IMR-90 (cell line): ENCODE data around the gene DIPK1B. TPM values are rescaled to one million over a fixed set of nuclear protein-coding genes. Genes with fewer than 3 reads are reported as not detected.
"Not testable (repeated sequence)": the region's sequence is repeated elsewhere in the genome, so short reads cannot be mapped to it uniquely, and the experiment has no call there.

Experiments
- ATAC-seq: fragments of 200-7000 bp; cut with Tn5 transposase; 2 replicates; pipeline ENCODE4 v1.9.1; 2020; ENCODE audit warnings: low read depth, mild to moderate bottlenecking, moderate library complexity
- BruUV-seq: library from RNA; stranded (reverse); fragments of 400-500 nt; replicated peaks from 2 replicates; lab custom pipeline; 2021; lab: Mats Ljungman, UMichigan
- CTCF ChIA-PET: fragments of 300-600 bp; formaldehyde crosslinking; extraction: SDS; loops from one replicate; lab custom pipeline; 2021; ENCODE audit warnings: antibody characterized with exemption; lab: Yijun Ruan, JAX
- POLR2A ChIA-PET: fragments of 300-600 bp; sonication (Branson Sonifier 250); formaldehyde crosslinking; loops from one replicate; lab custom pipeline; 2022; ENCODE audit warnings: antibody characterized with exemption; ENCODE audit not compliant: unreplicated experiment; lab: Charles Lee
- DNase-seq: peaks from one replicate; pipeline ENCODE4 v3.0.0; 2013
- H2AFZ ChIP-seq: replicated peaks from 2 replicates; pipeline ENCODE3; 2013; ENCODE audit warnings: low read length, mild to moderate bottlenecking; ENCODE audit not compliant: poor library complexity
- H2AK5ac ChIP-seq: 2 replicates; pipeline ENCODE4 v1.6.1; 2013; ENCODE audit warnings: low read depth, low read length, inconsistent platforms
- H2AK9ac ChIP-seq: replicated peaks from 2 replicates; pipeline ENCODE3; 2013; ENCODE audit warnings: mild to moderate bottlenecking, low read depth, low read length, moderate library complexity; ENCODE audit not compliant: poor library complexity
- H2BK120ac ChIP-seq: 2 replicates; pipeline ENCODE4 v1.6.1; 2013; ENCODE audit warnings: low read depth, low read length, inconsistent platforms
- H2BK15ac ChIP-seq: 3 replicates; pipeline ENCODE4 v1.6.1; 2013; ENCODE audit warnings: low read depth, low read length, inconsistent platforms
- H2BK20ac ChIP-seq: 2 replicates; pipeline ENCODE4 v1.6.1; 2013; ENCODE audit warnings: low read depth, mild to moderate bottlenecking, inconsistent platforms, low read length, moderate library complexity
- H2BK5ac ChIP-seq: 2 replicates; pipeline ENCODE4 v1.6.1; 2013; ENCODE audit warnings: mild to moderate bottlenecking, low read depth, low read length, inconsistent platforms; ENCODE audit not compliant: poor library complexity, severe bottlenecking
- H3K14ac ChIP-seq: replicated peaks from 2 replicates; pipeline ENCODE4 v1.6.1; 2013; ENCODE audit warnings: low read depth, low read length, inconsistent platforms
- H3K18ac ChIP-seq: 2 replicates; pipeline ENCODE4 v1.6.1; 2013; ENCODE audit warnings: low read depth, low read length, control low read depth
- H3K23ac ChIP-seq: 2 replicates; pipeline ENCODE4 v1.6.1; 2013; ENCODE audit warnings: low read depth, low read length, inconsistent platforms
- H3K27ac ChIP-seq: 2 replicates; pipeline ENCODE4 v1.5.1; 2013; ENCODE audit warnings: mild to moderate bottlenecking, control low read depth, low read length; ENCODE audit not compliant: insufficient read depth
- H3K27me3 ChIP-seq: 2 replicates; pipeline ENCODE4 v1.6.1; 2013; ENCODE audit warnings: low read length; ENCODE audit not compliant: control insufficient read depth, insufficient read depth
- H3K36me3 ChIP-seq: 2 replicates; pipeline ENCODE4 v1.6.1; 2013; ENCODE audit warnings: low read length, mixed read lengths; ENCODE audit not compliant: control insufficient read depth, insufficient read depth
- H3K4ac ChIP-seq: 2 replicates; pipeline ENCODE4 v1.6.1; 2013; ENCODE audit warnings: low read depth, low read length, inconsistent platforms
- H3K4me1 ChIP-seq: 2 replicates; pipeline ENCODE4 v1.6.1; 2013; ENCODE audit warnings: low read length, mixed read lengths; ENCODE audit not compliant: control insufficient read depth, insufficient read depth
- H3K4me2 ChIP-seq: 2 replicates; pipeline ENCODE4 v1.6.1; 2013; ENCODE audit warnings: low read depth, mild to moderate bottlenecking, control low read depth, low read length, moderate library complexity
- H3K4me3 ChIP-seq: 2 replicates; pipeline ENCODE4 v1.5.1; 2013; ENCODE audit warnings: low read depth, mild to moderate bottlenecking, control low read depth, low read length, moderate library complexity; ENCODE audit not compliant: insufficient read depth
- H3K56ac ChIP-seq: 2 replicates; pipeline ENCODE4 v1.6.1; 2013; ENCODE audit warnings: low read length, inconsistent platforms; ENCODE audit not compliant: insufficient read depth; ENCODE audit errors: extremely low read depth
- H3K79me1 ChIP-seq, 2 experiments: 2 replicates each; pipeline ENCODE4 v1.6.1; 2013; ENCODE audit warnings: low read length in 2 of 2, inconsistent platforms in 1 of 2, low read depth in 1 of 2
- H3K9ac ChIP-seq: 2 replicates; pipeline ENCODE4 v1.6.1; 2013; ENCODE audit warnings: low read depth, low read length, control low read depth
- H3K9me1 ChIP-seq: 2 replicates; pipeline ENCODE4 v1.6.1; 2013; ENCODE audit warnings: low read length, inconsistent platforms; ENCODE audit not compliant: insufficient read depth
- H3K9me3 ChIP-seq: 2 replicates; pipeline ENCODE4 v1.6.1; 2013; ENCODE audit warnings: low read length; ENCODE audit not compliant: control insufficient read depth, insufficient read depth
- H4K20me1 ChIP-seq: 2 replicates; pipeline ENCODE4 v1.6.1; 2013; ENCODE audit warnings: low read length, inconsistent platforms; ENCODE audit not compliant: insufficient read depth
- H4K5ac ChIP-seq: 2 replicates; pipeline ENCODE4 v1.6.1; 2013; ENCODE audit warnings: mild to moderate bottlenecking, low read depth, low read length, control low read depth
- H4K8ac ChIP-seq, 2 experiments: 2 replicates each; pipeline ENCODE4 v1.6.1; 2013; ENCODE audit warnings: low read depth in 2 of 2, low read length in 2 of 2, control low read depth in 1 of 2, inconsistent platforms in 1 of 2
- H4K91ac ChIP-seq: 2 replicates; pipeline ENCODE4 v1.6.1; 2013; ENCODE audit warnings: low read depth, low read length, inconsistent platforms; ENCODE audit not compliant: insufficient read depth
- WGBS, 2 experiments: methylation state at CpG; one replicate each; pipeline versions ENCODE4 v1.1.5 to v1.1.7; 2013; ENCODE audit warnings: missing lambda C conversion rate in 2 of 2; ENCODE audit not compliant: insufficient read length in 1 of 2; ENCODE audit errors: extremely low coverage in 2 of 2; 5-methylcytosine and 5-hydroxymethylcytosine counted together
- dilution Hi-C: fragments of 300-500 bp; cut with HindIII; formaldehyde crosslinking; loops from one replicate; pipeline ENCODE4 v1.14.3; 2018; ENCODE audit warnings: low sequenced_read_pairs; ENCODE audit not compliant: unreplicated experiment
- in situ Hi-C: fragments of 300-500 bp; cut with MboI; formaldehyde crosslinking; loops from 3 replicates; pipeline ENCODE4 v1.14.3; 2019; ENCODE audit warnings: low sequenced_read_pairs, inconsistent platforms, mixed read lengths
- intact Hi-C: fragments of 100-400 bp; cut with micrococcal nuclease; formaldehyde crosslinking; loops from 2 replicates; pipeline ENCODE4 v1.10.0; 2022
- polyA plus RNA-seq, 3 experiments: library from polyadenylated mRNA; depleted of rRNA; stranded (reverse); fragments of >200 nt; gene quantifications; 2 replicates each; pipeline ENCODE4 v1.2.3, GENCODE V29; 2012; ENCODE audit warnings: low replicate concordance in 1 of 3
- total RNA-seq: library from RNA; depleted of rRNA; stranded (reverse); fragments of >200 nt; gene quantifications from 2 replicates; pipeline ENCODE4 v1.2.3, GENCODE V29; 2012

Gene DIPK1B
- total and polyA plus RNA-seq, 2 of the 4 experiments (the other 2 are of a cell fraction), result 3.4 to 7.1 TPM

DNA sequence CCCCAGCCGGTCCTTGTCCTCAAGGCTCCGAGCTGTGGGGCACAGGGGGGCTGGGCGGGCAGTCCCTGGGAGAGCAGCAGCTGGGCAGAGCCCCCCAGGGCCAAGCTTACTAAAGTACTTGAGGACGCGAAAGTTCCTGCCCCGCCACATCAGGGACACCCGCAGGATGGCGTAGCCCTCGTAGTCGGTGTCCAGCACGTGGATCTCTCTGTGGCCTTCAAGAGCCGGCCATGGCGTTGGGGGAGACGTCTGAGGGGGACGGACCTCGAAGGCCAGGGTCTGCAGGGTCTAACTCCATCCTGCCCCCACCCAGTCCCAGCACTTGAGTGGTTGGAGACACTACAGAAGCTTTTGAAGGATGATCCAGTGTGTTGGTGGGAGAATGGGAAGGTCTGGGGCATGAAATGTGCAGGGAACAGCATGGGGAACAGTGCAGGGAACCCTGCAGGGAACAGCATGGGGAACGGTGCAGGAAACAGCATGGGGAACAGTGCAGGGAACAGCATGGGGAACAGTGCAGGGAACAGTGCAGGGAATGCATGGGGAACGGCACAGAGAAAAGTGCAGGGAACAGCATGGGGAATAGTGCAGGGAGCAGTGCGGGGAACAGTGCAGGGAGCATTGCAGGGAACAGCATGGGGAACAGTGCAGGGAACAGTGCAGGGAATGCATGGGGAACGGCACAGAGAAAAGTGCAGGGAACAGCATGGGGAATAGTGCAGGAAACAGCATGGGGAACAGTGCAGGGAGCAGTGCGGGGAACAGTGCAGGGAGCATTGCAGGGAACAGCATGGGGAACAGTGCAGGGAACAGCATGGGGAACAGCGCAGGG lies 43.1 kb downstream of the DIPK1B start:
- H4K20me1 ChIP-seq, intact Hi-C loops, H2BK15ac ChIP-seq, H3K4me3 ChIP-seq, H3K14ac ChIP-seq, H3K4me2 ChIP-seq, in situ Hi-C loops, DNase-seq, POLR2A ChIA-PET, H3K56ac ChIP-seq, H3K4ac ChIP-seq, CTCF ChIA-PET, H2AK9ac ChIP-seq, H2BK5ac ChIP-seq, H4K8ac ChIP-seq, H3K79me1 ChIP-seq, H2BK120ac ChIP-seq, dilution Hi-C loops, H3K27me3 ChIP-seq, H3K18ac ChIP-seq, H2AK5ac ChIP-seq, H3K4me1 ChIP-seq, H4K91ac ChIP-seq, H3K23ac ChIP-seq, H3K9ac ChIP-seq, H2AFZ ChIP-seq, H2BK20ac ChIP-seq, H3K36me3 ChIP-seq, H3K27ac ChIP-seq, H3K9me1 ChIP-seq, H4K5ac ChIP-seq, BruUV-seq, ATAC-seq: not testable (repeated sequence)
- peaks cover 16% of the 10 kb centered on the region for H3K9me3 ChIP-seq
- 74% methylated on average over 19 of the region's 22 CpGs; no CpG with 5 or more reads in 1 of the 2 experiments for WGBS, 2 experiments
